HEK293 (cell line): Measurements from ENCODE around the gene MMD2.

Experiments
- ELK4 ChIP-seq: IDR thresholded peaks from 2 replicates; pipeline ENCODE4 v1.6.1; 2011; ENCODE audit warnings: mild to moderate bottlenecking, low read depth, low read length, borderline replicate concordance
- HIC1 ChIP-seq: fragments of 450-650 bp; formaldehyde crosslinking; IDR thresholded peaks from 2 replicates; pipeline ENCODE4 v1.5.1; 2016; ENCODE audit warnings: missing biosample characterization, missing genetic modification characterization
- INSM2 ChIP-seq: fragments of 450-650 bp; formaldehyde crosslinking; IDR thresholded peaks from 2 replicates; pipeline ENCODE4 v1.5.1; 2016; ENCODE audit warnings: missing biosample characterization, missing genetic modification characterization
- PRDM4 ChIP-seq: fragments of 450-650 bp; formaldehyde crosslinking; IDR thresholded peaks from 2 replicates; pipeline ENCODE4 v1.5.1; 2017; ENCODE audit warnings: missing biosample characterization, missing genetic modification characterization
- TSHZ1 ChIP-seq: fragments of 450-650 bp; formaldehyde crosslinking; IDR thresholded peaks from 2 replicates; pipeline ENCODE4 v1.5.1; 2016; ENCODE audit warnings: missing biosample characterization, missing genetic modification characterization, borderline replicate concordance
- ZBTB10 ChIP-seq: fragments of 450-650 bp; formaldehyde crosslinking; IDR thresholded peaks from 2 replicates; pipeline ENCODE4 v1.5.1; 2016; ENCODE audit warnings: missing biosample characterization, missing genetic modification characterization
- ZFHX2 ChIP-seq: fragments of 450-650 bp; formaldehyde crosslinking; conservative IDR thresholded peaks from 2 replicates; pipeline ENCODE4 v1.5.1; 2016; ENCODE audit warnings: missing biosample characterization, missing genetic modification characterization
- ZNF10 ChIP-seq: fragments of 450-650 bp; formaldehyde crosslinking; IDR thresholded peaks from 2 replicates; pipeline ENCODE4 v1.5.1; 2017; ENCODE audit warnings: missing biosample characterization, missing genetic modification characterization
- ZNF138 ChIP-seq: fragments of 450-650 bp; formaldehyde crosslinking; IDR thresholded peaks from 2 replicates; pipeline ENCODE4 v1.5.1; 2016; ENCODE audit warnings: missing biosample characterization, missing genetic modification characterization, borderline replicate concordance
- ZNF140 ChIP-seq: fragments of 450-650 bp; formaldehyde crosslinking; IDR thresholded peaks from 2 replicates; pipeline ENCODE4 v1.5.1; 2016; ENCODE audit warnings: missing biosample characterization, missing genetic modification characterization
- ZNF2 ChIP-seq: fragments of 450-650 bp; formaldehyde crosslinking; IDR thresholded peaks from 2 replicates; pipeline ENCODE4 v1.5.1; 2016; ENCODE audit warnings: missing biosample characterization, missing genetic modification characterization
- ZNF202 ChIP-seq: fragments of 450-650 bp; formaldehyde crosslinking; IDR thresholded peaks from 2 replicates; pipeline ENCODE4 v1.5.1; 2016; ENCODE audit warnings: missing biosample characterization, missing genetic modification characterization, borderline replicate concordance
- ZNF26 ChIP-seq: fragments of 450-650 bp; formaldehyde crosslinking; IDR thresholded peaks from 2 replicates; pipeline ENCODE4 v1.5.1; 2016; ENCODE audit warnings: missing biosample characterization, missing genetic modification characterization
- ZNF510 ChIP-seq: fragments of 450-650 bp; formaldehyde crosslinking; IDR thresholded peaks from 2 replicates; pipeline ENCODE4 v1.5.1; 2018; ENCODE audit warnings: mild to moderate bottlenecking, missing genetic modification characterization, missing biosample characterization; ENCODE audit not compliant: insufficient replicate concordance
- ZNF548 ChIP-seq: fragments of 450-650 bp; formaldehyde crosslinking; IDR thresholded peaks from 2 replicates; pipeline ENCODE4 v1.5.1; 2016; ENCODE audit warnings: missing biosample characterization, missing genetic modification characterization
- ZNF558 ChIP-seq: fragments of 450-650 bp; formaldehyde crosslinking; IDR thresholded peaks from 2 replicates; pipeline ENCODE4 v1.5.1; 2016; ENCODE audit warnings: missing biosample characterization, missing genetic modification characterization
- ZNF560 ChIP-seq: fragments of 450-650 bp; formaldehyde crosslinking; IDR thresholded peaks from 2 replicates; pipeline ENCODE4 v1.5.1; 2017; ENCODE audit warnings: missing biosample characterization, missing genetic modification characterization, borderline replicate concordance
- ZNF561 ChIP-seq: fragments of 450-650 bp; IDR thresholded peaks from 2 replicates; pipeline ENCODE4 v1.5.1; 2018; ENCODE audit warnings: missing biosample characterization, missing genetic modification characterization, borderline replicate concordance
- ZNF596 ChIP-seq: fragments of 450-650 bp; IDR thresholded peaks from 2 replicates; pipeline ENCODE4 v1.5.0; 2018; ENCODE audit warnings: missing biosample characterization, mild to moderate bottlenecking, missing genetic modification characterization, moderate library complexity
- ZNF623 ChIP-seq: fragments of 450-650 bp; formaldehyde crosslinking; IDR thresholded peaks from 2 replicates; pipeline ENCODE4 v1.5.1; 2016; ENCODE audit warnings: missing biosample characterization, missing genetic modification characterization
- ZNF776 ChIP-seq: fragments of 450-650 bp; formaldehyde crosslinking; IDR thresholded peaks from 2 replicates; pipeline ENCODE4 v1.5.0; 2017; ENCODE audit warnings: missing biosample characterization, missing genetic modification characterization, borderline replicate concordance
- ZNF785 ChIP-seq: fragments of 450-650 bp; formaldehyde crosslinking; IDR thresholded peaks from 2 replicates; pipeline ENCODE4 v1.5.1; 2016; ENCODE audit warnings: missing biosample characterization, missing genetic modification characterization
- ZSCAN4 ChIP-seq: fragments of 450-650 bp; formaldehyde crosslinking; IDR thresholded peaks from 2 replicates; pipeline ENCODE4 v1.5.1; 2017; ENCODE audit warnings: missing biosample characterization, missing genetic modification characterization

MMD2 gene

GRCh38 chr7:4973728-4974198, 14.8 kb upstream of the MMD2 start (continued):
- TF ChIP-seq ZBTB10 (tag by site-specific recombination) (0 out of 2 replicates have a peak, but pooled peaks have one; percentile 20), ZNF202 (no peak), TSHZ1 (tag by site-specific recombination) (no peak), ZNF561 (tag by site-specific recombination) (no peak), ZNF138 (tag by site-specific recombination) (no peak), ZNF510 (tag by site-specific recombination) (no peak), ZNF560 (tag by site-specific recombination) (no peak), ZNF785 (no peak), ZNF558 (tag by site-specific recombination) (no peak), ZSCAN4 (no peak), ZNF26 (tag by site-specific recombination) (no peak), PRDM4 (no peak), ZNF140 (tag by site-specific recombination) (no peak), INSM2 (tag by site-specific recombination) (no peak), ZNF548 (tag by site-specific recombination) (no peak), HIC1 (tag by site-specific recombination) (no peak), ELK4 (no peak), ZNF776 (tag by site-specific recombination) (no peak), ZNF623 (tag by site-specific recombination) (no peak), ZNF596 (tag by site-specific recombination) (no peak), ZNF10 (no peak), ZFHX2 (no peak; the same call in 1 of the 2 replicates), ZNF2 (tag by site-specific recombination) (0 out of 2 replicates have a peak, but pooled peaks have one; percentile 23)
